GM21367 (cell line): ENCODE results near the gene SLC25A19.

ENCODE experiments used
- ATAC-seq: cut with Tn5 transposase; IDR thresholded peaks from one replicate; pipeline ENCODE4 v1.9.1; 2021; ENCODE audit not compliant: unreplicated experiment

The SLC25A19 gene

GRCh38 chr17:75241996-75242460 is 47.2 kb downstream of the SLC25A19 start:
- no peak for ATAC-seq

- no peak for ATAC-seq
These were observed 47.7 kb downstream of the SLC25A19 start for GRCh38 chr17:75241502-75241901.

GRCh38 chr17:75241143-75241430 is 48.1 kb downstream of the SLC25A19 start:
- no peak for ATAC-seq

GRCh38 chr17:75240394-75241142 is 48.7 kb downstream of the SLC25A19 start:
- ATAC-seq, result no peak

- no peak for ATAC-seq
These were observed 49.3 kb downstream of the SLC25A19 start for GRCh38 chr17:75239778-75240393.

GRCh38 chr17:75239214-75239613 is 50.0 kb downstream of the SLC25A19 start:
- ATAC-seq, result no peak

- ATAC-seq, result no peak
These were observed 50.5 kb downstream of the SLC25A19 start for GRCh38 chr17:75238684-75239191.

GRCh38 chr17:75238020-75238580 is 51.1 kb downstream of the SLC25A19 start:
- ATAC-seq, result no peak

GRCh38 chr17:75237100-75238014 is 51.9 kb downstream of the SLC25A19 start:
- ATAC-seq, result no peak

GRCh38 chr17:75232786-75233185 is 56.4 kb downstream of the SLC25A19 start:
- no peak for ATAC-seq

GRCh38 chr17:75231741-75232464 is 57.3 kb downstream of the SLC25A19 start:
- no peak for ATAC-seq

GRCh38 chr17:75231071-75231470 is 58.2 kb downstream of the SLC25A19 start:
- ATAC-seq, result no peak

GRCh38 chr17:75228847-75229246 is 60.4 kb downstream of the SLC25A19 start:
- no peak for ATAC-seq

GRCh38 chr17:75228305-75228704 is 60.9 kb downstream of the SLC25A19 start:
- no peak for ATAC-seq

GRCh38 chr17:75227729-75228128 is 61.5 kb downstream of the SLC25A19 start:
- ATAC-seq, result no peak

GRCh38 chr17:75225016-75225415 is 64.2 kb downstream of the SLC25A19 start:
- no peak for ATAC-seq
